HepG2 (cell line): ENCODE results near the gene PFDN1. TPM values are rescaled to one million over a fixed set of nuclear protein-coding genes. Genes with fewer than 3 reads are reported as not detected.
A peak's percentile ranks its signal among the peaks of the same experiment; 100 is the strongest.

Experiments used
- ARID5B ChIP-seq: IDR thresholded peaks from 2 replicates; pipeline ENCODE4 v1.4.0; 2020; ENCODE audit warnings: mild to moderate bottlenecking, missing genetic modification reagents
- FOXA1 ChIP-seq, 2 experiments: fragments of 450-650 bp in 1 of 2; sonication (generic) in 1 of 2; formaldehyde crosslinking in 1 of 2; IDR thresholded peaks; 2 replicates each; pipeline versions ENCODE4 v1.4.0 to v1.6.1; 2016 to 2020; ENCODE audit warnings: missing genetic modification reagents in 1 of 2
- FOXP1 ChIP-seq, 2 experiments: fragments of 450-650 bp in 1 of 2; IDR thresholded peaks; 2 replicates each; pipeline ENCODE4 v1.6.1; 2017 to 2018; ENCODE audit warnings: antibody characterized with exemption in 1 of 2
- HDAC2 ChIP-seq: sonication (generic); formaldehyde crosslinking; IDR thresholded peaks from 2 replicates; pipeline ENCODE4 v1.4.0; 2020; ENCODE audit warnings: missing genetic modification reagents
- HMG20A ChIP-seq: IDR thresholded peaks from 2 replicates; pipeline ENCODE4 v1.6.1; 2016; ENCODE audit warnings: borderline replicate concordance
- HNF4A ChIP-seq: sonication (generic); formaldehyde crosslinking; IDR thresholded peaks from 2 replicates; pipeline ENCODE4 v1.4.0; 2020; ENCODE audit warnings: missing genetic modification reagents
- NR1H2 ChIP-seq: sonication (generic); formaldehyde crosslinking; IDR thresholded peaks from 2 replicates; pipeline ENCODE4 v1.8.1; 2022; ENCODE audit warnings: low read depth, missing genetic modification reagents, borderline replicate concordance
- RXRB ChIP-seq: IDR thresholded peaks from 2 replicates; pipeline ENCODE4 v1.6.1; 2016; ENCODE audit warnings: borderline replicate concordance, missing genetic modification reagents, missing compliant biosample characterization
- SOX6 ChIP-seq, 2 experiments: fragments of 450-650 bp in 1 of 2; sonication (generic) in 1 of 2; formaldehyde crosslinking in 1 of 2; IDR thresholded peaks; 2 replicates each; pipeline versions ENCODE4 v1.4.0 to v1.6.1; 2017 to 2020; ENCODE audit warnings: antibody characterized with exemption in 1 of 2, mild to moderate bottlenecking in 1 of 2, missing genetic modification reagents in 1 of 2
- polyA plus RNA-seq, 8 experiments: library from polyadenylated mRNA; depleted of rRNA in 3 of 8; stranded (reverse) in 7 of 8; unstranded in 1 of 8; fragments of >200 nt; fragmentation: Illumina TruSeq in 4 of 8; extraction: Trizol in 4 of 8; gene quantifications; 2 replicates each; pipeline versions ENCODE4 v1.2.1 to v1.2.3, GENCODE V29; 2011 to 2016; ENCODE audit warnings: low read depth in 4 of 8, missing spikeins in 1 of 8, mixed read lengths in 1 of 8; ENCODE audit not compliant: insufficient read depth in 1 of 8
- total RNA-seq, 5 experiments: library from RNA; depleted of rRNA; stranded (reverse); fragments of >200 nt; fragmentation: Illumina TruSeq; extraction: Trizol; gene quantifications; 2 replicates each; pipeline ENCODE4 v1.2.3, GENCODE V29; 2016; ENCODE audit warnings: low read depth in 1 of 5
- TF ChIP-seq, protein P1 (sequence below): sonication (generic); formaldehyde crosslinking; conservative IDR thresholded peaks from 2 replicates; pipeline ENCODE4 v1.4.0; 2020; ENCODE audit warnings: missing genetic modification reagents

The PFDN1 gene
- total and polyA plus RNA-seq, 2 of the 13 experiments (the other 11 are each of a cell fraction or from before 2014, with no cell fraction given) = 67.2 to 70.8 TPM

DNA sequence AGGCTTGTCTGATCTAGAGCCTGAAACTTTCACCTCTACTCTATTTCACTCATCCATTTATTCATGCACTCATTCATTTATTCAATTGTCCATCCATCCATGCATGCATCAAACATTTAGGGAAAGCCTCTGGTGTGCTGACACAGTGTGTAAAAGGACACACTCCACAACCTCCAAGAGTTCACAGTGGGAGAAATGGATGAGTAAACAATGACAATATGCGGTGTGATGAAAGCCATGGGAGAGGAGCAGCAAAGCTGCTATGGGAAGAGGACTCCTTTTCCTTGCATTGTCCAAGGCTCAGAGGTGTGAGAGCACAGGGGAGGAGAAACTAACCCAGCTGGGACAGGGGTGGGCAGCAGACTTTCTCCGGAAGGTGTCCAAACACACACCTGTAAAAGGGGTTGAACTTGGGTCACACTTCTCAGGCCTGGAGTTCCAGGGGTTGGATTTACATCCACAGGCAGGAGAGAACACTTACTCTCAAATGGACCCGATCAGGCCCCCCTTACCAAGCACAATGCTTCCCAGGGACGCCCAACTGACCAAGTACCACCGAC lies 21.2 kb upstream of the PFDN1 start (continued):
- TF ChIP-seq HMG20A (CRISPR knock-in tag) = peak; percentile 33; the same call in 1 of the 2 replicates
- TF ChIP-seq NR1H2 = no peak
- TF ChIP-seq RXRB (CRISPR knock-in tag) = peak; percentile 32; the same call in 1 of the 2 replicates
- TF ChIP-seq HNF4A (CRISPR knock-in tag) = 0 out of 2 replicates have a peak, but pooled peaks have one; percentile 15
- 0 out of 2 replicates have a peak, but pooled peaks have one; percentile 11 for TF ChIP-seq HDAC2 (CRISPR knock-in tag)
- no peak for TF ChIP-seq FOXP1 (IDR thresholded peaks at IDR 0.05)
- peak; percentile 18; the same call in 1 of the 2 replicates for TF ChIP-seq FOXP1 (CRISPR knock-in tag; IDR thresholded peaks at IDR 0.05)
- TF ChIP-seq, protein P1, sequence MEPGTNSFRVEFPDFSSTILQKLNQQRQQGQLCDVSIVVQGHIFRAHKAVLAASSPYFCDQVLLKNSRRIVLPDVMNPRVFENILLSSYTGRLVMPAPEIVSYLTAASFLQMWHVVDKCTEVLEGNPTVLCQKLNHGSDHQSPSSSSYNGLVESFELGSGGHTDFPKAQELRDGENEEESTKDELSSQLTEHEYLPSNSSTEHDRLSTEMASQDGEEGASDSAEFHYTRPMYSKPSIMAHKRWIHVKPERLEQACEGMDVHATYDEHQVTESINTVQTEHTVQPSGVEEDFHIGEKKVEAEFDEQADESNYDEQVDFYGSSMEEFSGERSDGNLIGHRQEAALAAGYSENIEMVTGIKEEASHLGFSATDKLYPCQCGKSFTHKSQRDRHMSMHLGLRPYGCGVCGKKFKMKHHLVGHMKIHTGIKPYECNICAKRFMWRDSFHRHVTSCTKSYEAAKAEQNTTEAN (CRISPR knock-in tag) = 0 out of 2 replicates have a peak, but pooled peaks have one; percentile 39
- TF ChIP-seq ARID5B (CRISPR knock-in tag) = peak; percentile 43
- no peak for TF ChIP-seq SOX6 (IDR thresholded peaks at IDR 0.05)
- 0 out of 2 replicates have a peak, but pooled peaks have one; percentile 2 for TF ChIP-seq SOX6 (CRISPR knock-in tag; IDR thresholded peaks at IDR 0.05)
- no peak for TF ChIP-seq FOXA1 (IDR thresholded peaks at IDR 0.05)
- TF ChIP-seq FOXA1 (CRISPR knock-in tag; IDR thresholded peaks at IDR 0.05) = peak; percentile 61
- TF ChIP-seq, all 625 proteins: peak for 19
